Measurements from ENCODE around the gene ARHGAP18. TPM values are rescaled to one million over a fixed set of nuclear protein-coding genes. Genes with fewer than 3 reads are reported as not detected.

Gene ARHGAP18
- total RNA-seq, result 14.3 TPM

- Histone ChIP-seq H3K4me3 (ENCODE audit: low read length) (peak within 1 kb of the TSS; percentile 58), H3K27me3 (ENCODE audit: insufficient read depth, low read length) (no peaks in the 10 kb centered on the region), H3K9me3 (ENCODE audit: low read depth, low read length) (no peaks in the 10 kb centered on the region), H3K4me1 (ENCODE audit: insufficient read depth, low read length) (peaks cover 31% of the 10 kb centered on the region)
These were observed at the start of gene ARHGAP18 for GRCh38 chr6:129709769-129710449. TSS of gene ARHGAP18 (minus strand) at chr6:129710177. CDS start at chr6:129710136, 41 bp downstream.

GRCh38 chr6:129755787-129756186 lies 45.8 kb upstream of the ARHGAP18 start:
- H3K4me3 ChIP-seq (ENCODE audit: low read length), result no peak overlapping the region
- H3K4me1 ChIP-seq (ENCODE audit: insufficient read depth, low read length), result peaks cover 20% of the 10 kb centered on the region
- H3K27me3 ChIP-seq (ENCODE audit: insufficient read depth, low read length), result no peaks in the 10 kb centered on the region
- no peaks in the 10 kb centered on the region for H3K9me3 ChIP-seq (ENCODE audit: low read depth, low read length)

- Histone ChIP-seq H3K4me3 (ENCODE audit: low read length) (no peak overlapping the region), H3K27me3 (ENCODE audit: insufficient read depth, low read length) (no peaks in the 10 kb centered on the region), H3K9me3 (ENCODE audit: low read depth, low read length) (no peaks in the 10 kb centered on the region), H3K4me1 (ENCODE audit: insufficient read depth, low read length) (peaks cover 30% of the 10 kb centered on the region)
These were observed 44.8 kb upstream of the ARHGAP18 start for GRCh38 chr6:129754750-129755149.

GRCh38 chr6:129753422-129753821 lies 43.4 kb upstream of the ARHGAP18 start:
- Histone ChIP-seq H3K4me3 (ENCODE audit: low read length) (no peak overlapping the region), H3K9me3 (ENCODE audit: low read depth, low read length) (no peaks in the 10 kb centered on the region), H3K4me1 (ENCODE audit: insufficient read depth, low read length) (peaks cover 44% of the 10 kb centered on the region), H3K27me3 (ENCODE audit: insufficient read depth, low read length) (no peaks in the 10 kb centered on the region)

GRCh38 chr6:129751384-129751783 lies 41.4 kb upstream of the ARHGAP18 start:
- no peaks in the 10 kb centered on the region for H3K27me3 ChIP-seq (ENCODE audit: insufficient read depth, low read length)
- peaks cover 51% of the 10 kb centered on the region for H3K4me1 ChIP-seq (ENCODE audit: insufficient read depth, low read length)
- H3K4me3 ChIP-seq (ENCODE audit: low read length), result no peak overlapping the region
- H3K9me3 ChIP-seq (ENCODE audit: low read depth, low read length), result no peaks in the 10 kb centered on the region

- peaks cover 51% of the 10 kb centered on the region for H3K4me1 ChIP-seq (ENCODE audit: insufficient read depth, low read length)
- no peak overlapping the region for H3K4me3 ChIP-seq (ENCODE audit: low read length)
- H3K9me3 ChIP-seq (ENCODE audit: low read depth, low read length), result no peaks in the 10 kb centered on the region
- no peaks in the 10 kb centered on the region for H3K27me3 ChIP-seq (ENCODE audit: insufficient read depth, low read length)
These were observed 40.4 kb upstream of the ARHGAP18 start for GRCh38 chr6:129750360-129750759.

- no peaks in the 10 kb centered on the region for H3K9me3 ChIP-seq (ENCODE audit: low read depth, low read length)
- H3K4me1 ChIP-seq (ENCODE audit: insufficient read depth, low read length), result peaks cover 51% of the 10 kb centered on the region
- no peak overlapping the region for H3K4me3 ChIP-seq (ENCODE audit: low read length)
- no peaks in the 10 kb centered on the region for H3K27me3 ChIP-seq (ENCODE audit: insufficient read depth, low read length)
These were observed 39.8 kb upstream of the ARHGAP18 start for GRCh38 chr6:129749749-129750120.

GRCh38 chr6:129748901-129749748 lies 39.1 kb upstream of the ARHGAP18 start:
- Histone ChIP-seq H3K9me3 (ENCODE audit: low read depth, low read length) (no peaks in the 10 kb centered on the region), H3K27me3 (ENCODE audit: insufficient read depth, low read length) (no peaks in the 10 kb centered on the region), H3K4me1 (ENCODE audit: insufficient read depth, low read length) (peaks cover 51% of the 10 kb centered on the region), H3K4me3 (ENCODE audit: low read length) (no peak overlapping the region)

- Histone ChIP-seq H3K27me3 (ENCODE audit: insufficient read depth, low read length) (no peaks in the 10 kb centered on the region), H3K4me3 (ENCODE audit: low read length) (no peak overlapping the region), H3K4me1 (ENCODE audit: insufficient read depth, low read length) (peaks cover 47% of the 10 kb centered on the region), H3K9me3 (ENCODE audit: low read depth, low read length) (no peaks in the 10 kb centered on the region)
These were observed 38.4 kb upstream of the ARHGAP18 start for GRCh38 chr6:129748212-129748900.

- H3K4me3 ChIP-seq (ENCODE audit: low read length), result no peak overlapping the region
- no peaks in the 10 kb centered on the region for H3K27me3 ChIP-seq (ENCODE audit: insufficient read depth, low read length)
- H3K4me1 ChIP-seq (ENCODE audit: insufficient read depth, low read length), result peaks cover 41% of the 10 kb centered on the region
- H3K9me3 ChIP-seq (ENCODE audit: low read depth, low read length), result no peaks in the 10 kb centered on the region
These were observed 37.7 kb upstream of the ARHGAP18 start for GRCh38 chr6:129747588-129748112.

GRCh38 chr6:129744880-129745237 lies 34.9 kb upstream of the ARHGAP18 start:
- H3K9me3 ChIP-seq (ENCODE audit: low read depth, low read length), result no peaks in the 10 kb centered on the region
- no peaks in the 10 kb centered on the region for H3K27me3 ChIP-seq (ENCODE audit: insufficient read depth, low read length)
- peaks cover 22% of the 10 kb centered on the region for H3K4me1 ChIP-seq (ENCODE audit: insufficient read depth, low read length)
- no peak overlapping the region for H3K4me3 ChIP-seq (ENCODE audit: low read length)

- H3K4me3 ChIP-seq (ENCODE audit: low read length), result no peak overlapping the region
- H3K9me3 ChIP-seq (ENCODE audit: low read depth, low read length), result no peaks in the 10 kb centered on the region
- H3K27me3 ChIP-seq (ENCODE audit: insufficient read depth, low read length), result no peaks in the 10 kb centered on the region
- peaks cover 17% of the 10 kb centered on the region for H3K4me1 ChIP-seq (ENCODE audit: insufficient read depth, low read length)
These were observed 34.4 kb upstream of the ARHGAP18 start for GRCh38 chr6:129744201-129744879.

- H3K4me3 ChIP-seq (ENCODE audit: low read length), result no peak overlapping the region
- no peaks in the 10 kb centered on the region for H3K27me3 ChIP-seq (ENCODE audit: insufficient read depth, low read length)
- no peaks in the 10 kb centered on the region for H3K9me3 ChIP-seq (ENCODE audit: low read depth, low read length)
- no peaks in the 10 kb centered on the region for H3K4me1 ChIP-seq (ENCODE audit: insufficient read depth, low read length)
These were observed 30.0 kb upstream of the ARHGAP18 start for GRCh38 chr6:129740013-129740412.

- Histone ChIP-seq H3K27me3 (ENCODE audit: insufficient read depth, low read length) (no peaks in the 10 kb centered on the region), H3K9me3 (ENCODE audit: low read depth, low read length) (no peaks in the 10 kb centered on the region)
These were observed 26.1 kb upstream of the ARHGAP18 start for GRCh38 chr6:129736105-129736504.

More at GRCh38 chr6:129736105-129736504, 26.1 kb upstream of the ARHGAP18 start:
- no peaks in the 10 kb centered on the region for H3K4me1 ChIP-seq (ENCODE audit: insufficient read depth, low read length)
- H3K4me3 ChIP-seq (ENCODE audit: low read length), result no peak overlapping the region

Measured in mononuclear cell (primary cell).